LoVo (cell line): ENCODE measurements around the gene MYH7.

Source experiments
- DNase-seq: peaks from one replicate; pipeline ENCODE4 v3.0.0-alpha.2; 2016; ENCODE audit warnings: low spot score

The MYH7 gene

DNA sequence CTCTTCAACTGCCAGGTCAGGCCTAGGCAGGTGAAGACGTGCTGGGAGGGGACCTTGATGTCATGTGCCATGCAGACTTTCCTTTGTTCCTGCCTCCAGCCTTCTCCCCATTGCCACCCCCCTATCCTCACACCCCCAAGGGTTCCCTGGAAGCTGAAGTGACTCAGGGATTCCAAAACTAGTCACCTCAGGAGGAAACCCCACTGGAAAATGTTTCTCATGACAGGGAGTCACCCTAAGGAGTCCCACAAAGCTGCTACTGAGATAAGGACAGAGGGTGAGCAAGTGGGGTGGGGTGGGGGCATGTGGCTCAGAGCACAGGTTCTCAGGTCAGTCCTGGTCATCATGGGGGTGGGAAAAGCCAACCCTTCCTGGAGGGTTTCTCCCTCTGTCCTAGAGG, 65.2 kb downstream of the MYH7 start:
- no peak for DNase-seq

DNA sequence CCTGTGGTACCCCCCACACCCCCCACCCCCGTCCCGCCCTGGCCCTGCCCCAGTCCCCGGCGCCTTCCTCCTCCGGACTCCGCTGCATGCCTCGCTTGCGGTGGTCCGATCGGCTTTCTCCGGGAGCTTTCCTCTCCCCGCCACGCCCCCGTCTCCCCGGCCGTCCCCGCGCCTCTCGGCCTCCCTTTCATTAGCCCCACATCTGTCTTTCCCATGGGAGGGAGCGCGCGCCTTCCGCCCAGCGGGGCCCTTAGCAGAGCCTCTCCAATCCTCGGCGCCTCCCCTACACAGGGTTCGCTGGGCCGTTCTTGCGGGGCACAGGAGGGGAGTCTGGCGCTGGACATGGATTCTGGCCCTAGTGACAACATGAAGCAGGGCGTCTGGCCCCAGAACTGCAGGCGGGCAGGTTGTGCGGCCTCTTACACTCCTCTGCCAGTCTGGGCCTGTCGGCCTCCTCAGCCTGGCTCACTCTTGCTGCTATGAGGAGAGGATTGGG, 69.0 kb downstream of the MYH7 start:
- DNase-seq = no peak

- no peak for DNase-seq
Measured at GRCh38 chr14:23365732-23366425, 69.6 kb downstream of the MYH7 start.

DNA sequence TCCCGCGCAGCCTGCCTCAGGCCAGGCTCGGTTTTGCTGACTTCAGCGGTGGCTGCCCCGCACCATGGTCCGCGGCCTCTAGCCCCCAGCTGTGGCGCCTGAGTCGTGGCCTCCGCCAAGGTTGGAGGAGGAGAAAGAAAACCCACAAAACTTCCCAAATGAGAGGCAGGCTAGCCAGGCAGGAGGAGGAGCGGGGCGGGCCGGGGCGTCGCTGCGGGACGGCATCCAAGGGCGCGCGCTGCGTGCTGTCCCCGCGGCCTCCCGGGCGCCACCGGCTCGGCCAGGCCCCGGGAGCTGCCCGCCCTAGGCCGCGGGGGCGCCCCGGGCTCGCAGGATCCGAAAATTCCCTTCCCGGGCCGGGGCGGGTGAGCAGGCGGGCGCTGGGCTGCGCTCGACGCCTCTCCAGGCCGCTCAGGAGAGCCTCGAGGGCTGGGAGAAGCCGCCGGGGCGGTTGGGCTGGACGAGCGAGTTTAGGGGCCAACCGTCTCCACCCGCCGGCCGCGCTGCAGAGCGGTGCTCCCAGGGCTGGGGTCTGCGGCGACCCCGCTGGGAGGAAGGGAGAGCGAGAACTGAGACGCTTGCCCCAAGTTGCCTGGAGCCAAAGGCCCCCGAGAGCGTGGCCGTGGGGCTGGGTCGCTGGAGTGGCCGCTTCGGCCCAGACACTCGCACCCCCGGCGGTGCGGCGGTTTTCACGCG, 70.3 kb downstream of the MYH7 start, which contains the start of gene EFS:
Gene EFS (minus strand): TSS at position 137 of the 696 bp plus-strand sequence. CDS start 147 bp downstream, outside the sequence.
- no peak for DNase-seq

DNA sequence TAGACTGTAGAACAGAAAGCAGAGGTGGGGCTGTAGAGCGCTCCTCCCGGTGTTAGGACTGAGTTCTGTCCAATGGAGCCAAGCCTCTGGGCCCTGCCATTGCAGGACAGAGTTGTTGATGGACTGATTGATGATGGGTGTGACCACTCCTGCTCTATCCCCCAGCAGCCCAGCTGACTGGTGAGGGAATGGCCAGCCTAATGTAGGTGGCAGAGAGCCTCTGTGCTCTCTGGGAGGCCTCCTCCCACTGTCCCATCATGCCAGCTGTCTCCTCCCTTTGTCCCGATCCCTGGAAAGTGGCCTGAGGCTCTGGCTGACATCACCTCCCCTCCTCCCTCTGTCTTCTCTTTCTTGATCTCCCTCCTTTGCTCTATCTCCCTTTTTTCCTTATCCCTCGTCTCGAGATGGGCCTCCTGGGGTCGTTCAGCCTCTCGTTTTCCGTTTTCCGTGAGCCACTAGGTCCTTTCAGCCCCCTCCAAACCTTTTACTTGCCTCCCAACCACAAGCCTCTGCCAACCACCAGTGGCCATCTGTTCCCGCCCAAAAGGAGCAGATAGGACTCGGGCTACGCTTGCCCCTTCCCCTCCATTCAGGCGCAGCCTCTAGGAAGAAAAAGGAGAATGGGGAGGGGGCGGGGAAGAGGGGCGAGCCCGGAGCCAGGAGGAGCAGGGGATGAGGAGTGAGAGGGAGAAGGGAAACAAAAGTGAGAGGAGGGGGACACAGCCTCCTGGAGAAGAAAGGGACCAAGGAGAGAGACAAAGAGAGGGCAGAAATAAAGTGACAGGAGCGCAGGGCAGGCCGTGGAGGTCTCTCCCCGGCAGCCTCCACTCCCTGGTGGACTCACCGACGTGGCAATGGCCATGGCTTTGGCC, 71.1 kb downstream of the MYH7 start:
- DNase-seq = no peak
